Liver (tissue), 9 donors: Measurements from ENCODE around the gene FKBP6. TPM values are rescaled to one million over a fixed set of nuclear protein-coding genes. Genes with fewer than 3 reads are reported as not detected.
"Not testable (repeated sequence)": the region's sequence is repeated elsewhere in the genome, so short reads cannot be mapped to it uniquely, and the experiment has no call there.

Experiments used
- DNase-seq: peaks from one replicate; pipeline ENCODE4 v3.0.0-alpha.2; 2017; ENCODE audit warnings: low spot score
- H3K27ac ChIP-seq, 2 donors: one replicate each; pipeline ENCODE4 v1.7.0; 2013; ENCODE audit warnings: inconsistent platforms in 2 of 2, low read length in 2 of 2, control low read depth in 1 of 2, low read depth in 1 of 2, mild to moderate bottlenecking in 1 of 2
- H3K27me3 ChIP-seq, 4 donors: one replicate each; pipeline versions ENCODE4 v1.6.1 to v1.7.0; 2013; ENCODE audit warnings: low read length in 3 of 4, inconsistent platforms in 1 of 4, mild to moderate bottlenecking in 1 of 4, moderate library complexity in 1 of 4; ENCODE audit not compliant: control insufficient read depth in 4 of 4, insufficient read depth in 4 of 4
- H3K36me3 ChIP-seq, 4 donors: one replicate each; pipeline versions ENCODE4 v1.6.1 to v1.7.0; 2013; ENCODE audit warnings: low read length in 3 of 4, mild to moderate bottlenecking in 3 of 4, low read depth in 1 of 4, moderate library complexity in 1 of 4; ENCODE audit not compliant: control insufficient read depth in 4 of 4, insufficient read depth in 3 of 4
- H3K4me1 ChIP-seq, 4 donors: one replicate each; pipeline versions ENCODE4 v1.6.1 to v1.7.0; 2013; ENCODE audit warnings: low read length in 3 of 4, mild to moderate bottlenecking in 3 of 4, moderate library complexity in 1 of 4; ENCODE audit not compliant: control insufficient read depth in 4 of 4, insufficient read depth in 4 of 4
- H3K4me3 ChIP-seq, 3 donors: one replicate each; pipeline versions ENCODE4 v1.6.1 to v1.7.0; 2013; ENCODE audit warnings: low read length in 3 of 3, control low read depth in 1 of 3, low read depth in 1 of 3, mild to moderate bottlenecking in 1 of 3
- H3K9ac ChIP-seq, 2 donors: one replicate each; pipeline ENCODE4 v1.7.0; 2013; ENCODE audit warnings: low read length in 2 of 2, mild to moderate bottlenecking in 2 of 2, moderate library complexity in 2 of 2, control low read depth in 1 of 2, low read depth in 1 of 2
- H3K9me3 ChIP-seq, 4 donors: one replicate each; pipeline versions ENCODE4 v1.6.1 to v1.7.0; 2013; ENCODE audit warnings: low read length in 3 of 4; ENCODE audit not compliant: control insufficient read depth in 4 of 4
- WGBS: extraction: QIAGEN DNeasy Blood & Tissue Kit; methylation state at CpG from one replicate; pipeline ENCODE4 v1.1.7; 2013; 5-methylcytosine and 5-hydroxymethylcytosine counted together
- polyA plus RNA-seq, 2 donors: library from polyadenylated mRNA; stranded (reverse) in 1 of 2; unstranded in 1 of 2; fragments of 200-250 nt in 1 of 2; fragments of >200 nt in 1 of 2; fragmentation: Nextera tagmentation in 1 of 2; extraction: Ambion mirVana in 1 of 2; gene quantifications; one replicate each; pipeline versions ENCODE4 v1.2.1 to v1.2.3, GENCODE V29; 2013 to 2015
- total RNA-seq, 2 donors: library from RNA; depleted of rRNA; stranded (reverse); fragments of >200 nt; gene quantifications; one replicate each; pipeline ENCODE4 v1.2.3, GENCODE V29; 2014
- donor health status: healthy.
- donor health status: healthy.
- donor health status: healthy.
- donor health status: healthy.
- donor health status: healthy.

The FKBP6 gene
- total RNA-seq (not detected), polyA plus RNA-seq (not detected)

GRCh38 chr7:73327922-73328321 is at the start of gene FKBP6, which contains the start of gene TRIM50:
TSS of gene FKBP6 (plus strand) at chr7:73328161. CDS start at chr7:73328429, 268 bp downstream.
TSS of gene TRIM50 (minus strand) at chr7:73328082. CDS start at chr7:73324787, 3,295 bp downstream.
- not testable (repeated sequence) for H3K36me3 ChIP-seq, H3K27me3 ChIP-seq, DNase-seq, H3K4me3 ChIP-seq, H3K9me3 ChIP-seq, H3K27ac ChIP-seq, H3K4me1 ChIP-seq, H3K9ac ChIP-seq
- 96% methylated on average over 43 of the region's 43 CpGs for WGBS

- not testable (repeated sequence) for DNase-seq, H3K9me3 ChIP-seq, H3K27me3 ChIP-seq, H3K4me3 ChIP-seq, H3K36me3 ChIP-seq, H3K4me1 ChIP-seq, H3K9ac ChIP-seq, H3K27ac ChIP-seq
- WGBS: no CpG with 5 or more reads among the region's 13 CpGs
Measured at GRCh38 chr7:73297235-73297634, 30.7 kb upstream of the FKBP6 start.

GRCh38 chr7:73297706-73298105 is 30.3 kb upstream of the FKBP6 start:
- H3K36me3 ChIP-seq, H3K27me3 ChIP-seq, H3K4me1 ChIP-seq, H3K9me3 ChIP-seq, H3K4me3 ChIP-seq, H3K9ac ChIP-seq, DNase-seq, H3K27ac ChIP-seq: not testable (repeated sequence)
- 95% methylated on average over 25 of the region's 27 CpGs for WGBS

GRCh38 chr7:73299812-73300211 is 28.1 kb upstream of the FKBP6 start:
- peaks cover 0 to 15% (median 10%) of the 10 kb centered on the region in 4 donors for H3K36me3 ChIP-seq
- 61% methylated on average over 8 of the region's 12 CpGs for WGBS

GRCh38 chr7:73301108-73301507 is 26.9 kb upstream of the FKBP6 start:
- not testable (repeated sequence) for H3K4me1 ChIP-seq, H3K9me3 ChIP-seq, H3K27me3 ChIP-seq, H3K9ac ChIP-seq, H3K4me3 ChIP-seq, DNase-seq, H3K27ac ChIP-seq
- WGBS: 91% methylated on average over 10 of the region's 14 CpGs
- peaks cover 3 to 20% (median 11%) of the 10 kb centered on the region in 4 donors for H3K36me3 ChIP-seq

More at GRCh38 chr7:73299812-73300211, 28.1 kb upstream of the FKBP6 start:
- H3K4me3 ChIP-seq, H3K9me3 ChIP-seq, H3K27me3 ChIP-seq, H3K9ac ChIP-seq, DNase-seq, H3K27ac ChIP-seq, H3K4me1 ChIP-seq: not testable (repeated sequence)

GRCh38 chr7:73302846-73303245 is 25.1 kb upstream of the FKBP6 start:
- H3K27ac ChIP-seq, H3K9me3 ChIP-seq, H3K4me1 ChIP-seq, DNase-seq, H3K4me3 ChIP-seq, H3K9ac ChIP-seq, H3K27me3 ChIP-seq: not testable (repeated sequence)
- peaks cover 3 to 26% (median 11%) of the 10 kb centered on the region in 4 donors for H3K36me3 ChIP-seq
- 94% methylated on average over 10 of the region's 10 CpGs for WGBS
